Neural cell (in vitro differentiated cells): Measurements from ENCODE around the gene SLC30A5. TPM values are rescaled to one million over a fixed set of nuclear protein-coding genes. Genes with fewer than 3 reads are reported as not detected.

ENCODE experiments used
- H2AFZ ChIP-seq: fragments of 200-600, 300-800 bp; sonication (generic), shearing (Covaris generic); 2 replicates; pipeline ENCODE4 v1.6.0; 2014; ENCODE audit warnings: low read depth, mild to moderate bottlenecking, antibody characterized with exemption, low read length, moderate library complexity
- H3F3A ChIP-seq: fragments of 200-600 bp; shearing (Covaris generic); 2 replicates; pipeline ENCODE4 v1.6.1; 2016; ENCODE audit warnings: mild to moderate bottlenecking, moderate library complexity, mixed read lengths, antibody characterized with exemption, low read length; ENCODE audit not compliant: insufficient read depth, poor library complexity, severe bottlenecking
- H3K27ac ChIP-seq: fragments of 200-600, 300-800 bp; sonication (generic), shearing (Covaris generic); 2 replicates; pipeline ENCODE4 v1.5.1; 2014; ENCODE audit warnings: mild to moderate bottlenecking, low read length, moderate library complexity
- H3K27me3 ChIP-seq: fragments of 300-800, 200-600 bp; sonication (generic), shearing (Covaris generic); 2 replicates; pipeline ENCODE4 v1.6.0; 2014; ENCODE audit warnings: mild to moderate bottlenecking, low read depth, low read length, moderate library complexity; ENCODE audit not compliant: insufficient read depth
- H3K36me3 ChIP-seq: fragments of 300-800, 200-600 bp; sonication (generic), shearing (Covaris generic); 2 replicates; pipeline ENCODE4 v1.5.1; 2014; ENCODE audit warnings: mild to moderate bottlenecking, antibody characterized with exemption, low read length, moderate library complexity; ENCODE audit not compliant: insufficient read depth
- H3K4me2 ChIP-seq: fragments of 300-800, 200-600 bp; sonication (generic), shearing (Covaris generic); 2 replicates; pipeline ENCODE4 v1.6.0; 2014; ENCODE audit warnings: mild to moderate bottlenecking, low read length
- H3K4me3 ChIP-seq: fragments of 300-800, 200-600 bp; sonication (generic), shearing (Covaris generic); 2 replicates; pipeline ENCODE4 v1.5.1; 2014; ENCODE audit warnings: mild to moderate bottlenecking, low read length, moderate library complexity
- H3K79me2 ChIP-seq: fragments of 200-600 bp; shearing (Covaris generic); replicated peaks from 2 replicates; pipeline ENCODE4 v1.6.0; 2014; ENCODE audit warnings: mild to moderate bottlenecking, low read length, moderate library complexity; ENCODE audit not compliant: insufficient read depth
- H3K9ac ChIP-seq: fragments of 300-800, 200-600 bp; sonication (generic), shearing (Covaris generic); 2 replicates; pipeline ENCODE4 v1.6.1; 2016; ENCODE audit warnings: mild to moderate bottlenecking, low read length, mixed read lengths
- H3K9me2 ChIP-seq: fragments of 200-600 bp; shearing (Covaris generic); 2 replicates; pipeline ENCODE4 v1.6.1; 2016; ENCODE audit warnings: mild to moderate bottlenecking, low read length, mixed read lengths; ENCODE audit not compliant: insufficient read depth
- H3K9me3 ChIP-seq: fragments of 200-600, 300-800 bp; sonication (generic), shearing (Covaris generic); 2 replicates; pipeline ENCODE4 v1.6.1; 2016; ENCODE audit warnings: mild to moderate bottlenecking, mixed run types, low read length, moderate library complexity, mixed read lengths
- H4K20me1 ChIP-seq: fragments of 200-600 bp; shearing (Covaris generic); 2 replicates; pipeline ENCODE4 v1.6.1; 2016; ENCODE audit warnings: mild to moderate bottlenecking, mixed run types; ENCODE audit not compliant: insufficient read depth
- CTCF ChIP-seq: fragments of 450-650 bp; IDR thresholded peaks from 2 replicates; pipeline ENCODE4 v1.5.1; 2014; ENCODE audit warnings: antibody characterized with exemption, mild to moderate bottlenecking, moderate library complexity; ENCODE audit not compliant: poor library complexity, severe bottlenecking
- EP300 ChIP-seq: fragments of 450-650 bp; conservative IDR thresholded peaks from 2 replicates; pipeline ENCODE4 v1.6.1; 2014; ENCODE audit warnings: antibody characterized with exemption, mild to moderate bottlenecking, moderate library complexity; ENCODE audit not compliant: poor library complexity, severe bottlenecking
- EZH2 ChIP-seq: fragments of 200-600, 300-800 bp; shearing (Covaris generic), sonication (generic); IDR thresholded peaks from 2 replicates; pipeline ENCODE4 v1.6.1; 2014; ENCODE audit warnings: antibody characterized with exemption, low read length, borderline replicate concordance, mild to moderate bottlenecking; ENCODE audit not compliant: insufficient read depth, poor library complexity, severe bottlenecking
- MXI1 ChIP-seq: fragments of 450-650 bp; conservative IDR thresholded peaks from 2 replicates; pipeline ENCODE4 v1.6.1; 2014; ENCODE audit warnings: antibody characterized with exemption, mild to moderate bottlenecking; ENCODE audit not compliant: poor library complexity, severe bottlenecking
- POLR2AphosphoS5 ChIP-seq: IDR thresholded peaks from 2 replicates; pipeline ENCODE4 v1.6.1; 2012
- RAD21 ChIP-seq: fragments of 450-650 bp; conservative IDR thresholded peaks from 2 replicates; pipeline ENCODE4 v1.6.1; 2014; ENCODE audit warnings: antibody characterized with exemption, mild to moderate bottlenecking, moderate library complexity
- REST ChIP-seq: IDR thresholded peaks from 2 replicates; pipeline ENCODE4 v1.6.1; 2012; ENCODE audit warnings: borderline replicate concordance
- SMC3 ChIP-seq: fragments of 450-650 bp; conservative IDR thresholded peaks from 2 replicates; pipeline ENCODE4 v1.6.1; 2014; ENCODE audit warnings: antibody characterized with exemption, mild to moderate bottlenecking, moderate library complexity; ENCODE audit not compliant: poor library complexity
- TAF1 ChIP-seq: IDR thresholded peaks from 2 replicates; pipeline ENCODE4 v1.6.1; 2012; ENCODE audit warnings: low read depth
- polyA plus RNA-seq: library from polyadenylated mRNA; depleted of rRNA; stranded (reverse); fragments of >200 nt; gene quantifications from 2 replicates; pipeline ENCODE4 v1.2.3, GENCODE V29; 2014

The SLC30A5 gene
- polyA plus RNA-seq, 1 donor from 2014 or later, result 44.1 TPM

GRCh38 chr5:69129413-69129812 lies 35.6 kb downstream of the SLC30A5 start:
- Histone ChIP-seq H3K79me2 (no peaks in the 10 kb centered on the region), H3K9me2 (no peaks in the 10 kb centered on the region), H3K9ac (no peak overlapping the region), H3K27me3 (no peaks in the 10 kb centered on the region), H2AFZ (no peak overlapping the region), H3K4me3 (no peak overlapping the region), H3K4me2 (no peak overlapping the region), H3K36me3 (peaks cover 11% of the 10 kb centered on the region), H3K27ac (no peak overlapping the region), H3K9me3 (no peaks in the 10 kb centered on the region), H4K20me1 (no peaks in the 10 kb centered on the region), H3F3A (no peaks in the 10 kb centered on the region)
- TF ChIP-seq MXI1, result no peak
- TF ChIP-seq RAD21, result no peak
- no peak for TF ChIP-seq EZH2
- TF ChIP-seq CTCF, result no peak
- no peak for TF ChIP-seq EP300
- TF ChIP-seq REST, result no peak
- no peak for TF ChIP-seq POLR2AphosphoS5
- TF ChIP-seq SMC3, result no peak
- TF ChIP-seq TAF1, result no peak

- Histone ChIP-seq H3K9ac (no peak overlapping the region), H4K20me1 (no peaks in the 10 kb centered on the region), H3K9me2 (no peaks in the 10 kb centered on the region), H2AFZ (no peak overlapping the region), H3K79me2 (no peaks in the 10 kb centered on the region), H3K27ac (no peak overlapping the region), H3K27me3 (no peaks in the 10 kb centered on the region), H3F3A (no peaks in the 10 kb centered on the region), H3K36me3 (peaks cover 11% of the 10 kb centered on the region), H3K4me3 (no peak overlapping the region), H3K4me2 (no peak overlapping the region), H3K9me3 (no peaks in the 10 kb centered on the region)
- no peak for TF ChIP-seq POLR2AphosphoS5
- no peak for TF ChIP-seq EZH2
- TF ChIP-seq SMC3, result no peak
- no peak for TF ChIP-seq TAF1
- TF ChIP-seq RAD21, result no peak
- no peak for TF ChIP-seq CTCF
- TF ChIP-seq MXI1, result no peak
- TF ChIP-seq EP300, result no peak
- TF ChIP-seq REST, result no peak
Measured at GRCh38 chr5:69130241-69130640, 36.4 kb downstream of the SLC30A5 start.
